Retinal pigment epithelial cell (primary cell): ENCODE data around the gene TAF1.
"Not testable (repeated sequence)": the region's sequence is repeated elsewhere in the genome, so short reads cannot be mapped to it uniquely, and the experiment has no call there.

Experiments
- DNase-seq: peaks from one replicate; pipeline ENCODE4 v3.0.0-alpha.2; 2010; ENCODE audit warnings: low read depth
- H3K4me3 ChIP-seq: 2 replicates; pipeline ENCODE4 v1.5.1; 2011; ENCODE audit warnings: mild to moderate bottlenecking, low read length, control low read depth, moderate library complexity
- TF ChIP-seq, protein P1 (sequence below): conservative IDR thresholded peaks from 2 replicates; pipeline ENCODE4 v1.5.1; 2011; ENCODE audit warnings: low read depth, low read length, control low read depth, inconsistent platforms

TAF1 gene

DNA sequence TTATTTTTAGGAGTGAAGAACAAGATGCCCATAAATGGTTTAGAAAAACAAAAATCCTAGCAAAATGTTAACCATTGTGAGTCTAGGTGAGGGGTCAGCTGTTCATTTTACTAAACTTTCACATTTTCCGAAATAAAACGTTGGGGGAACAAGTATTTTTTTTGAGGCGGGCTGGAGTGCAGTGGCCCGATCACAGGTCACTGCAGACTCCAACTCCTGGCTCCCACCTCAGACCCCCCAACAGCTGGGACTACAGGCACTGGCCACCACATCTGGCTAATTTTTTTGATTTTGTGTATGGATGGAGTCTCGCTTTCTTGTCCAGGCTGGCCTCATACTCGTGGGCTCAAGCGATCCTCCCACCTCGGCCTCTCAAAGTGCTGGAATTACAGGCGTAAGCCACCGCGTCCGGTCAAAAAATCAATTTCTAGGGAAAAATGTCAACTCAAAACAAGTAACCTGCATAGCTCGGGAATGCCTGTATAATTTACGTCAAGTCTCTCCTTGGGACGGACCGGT, 742 bp upstream of the TAF1 start:
- peak overlapping the region; percentile 66 for H3K4me3 ChIP-seq
- TF ChIP-seq, protein P1, sequence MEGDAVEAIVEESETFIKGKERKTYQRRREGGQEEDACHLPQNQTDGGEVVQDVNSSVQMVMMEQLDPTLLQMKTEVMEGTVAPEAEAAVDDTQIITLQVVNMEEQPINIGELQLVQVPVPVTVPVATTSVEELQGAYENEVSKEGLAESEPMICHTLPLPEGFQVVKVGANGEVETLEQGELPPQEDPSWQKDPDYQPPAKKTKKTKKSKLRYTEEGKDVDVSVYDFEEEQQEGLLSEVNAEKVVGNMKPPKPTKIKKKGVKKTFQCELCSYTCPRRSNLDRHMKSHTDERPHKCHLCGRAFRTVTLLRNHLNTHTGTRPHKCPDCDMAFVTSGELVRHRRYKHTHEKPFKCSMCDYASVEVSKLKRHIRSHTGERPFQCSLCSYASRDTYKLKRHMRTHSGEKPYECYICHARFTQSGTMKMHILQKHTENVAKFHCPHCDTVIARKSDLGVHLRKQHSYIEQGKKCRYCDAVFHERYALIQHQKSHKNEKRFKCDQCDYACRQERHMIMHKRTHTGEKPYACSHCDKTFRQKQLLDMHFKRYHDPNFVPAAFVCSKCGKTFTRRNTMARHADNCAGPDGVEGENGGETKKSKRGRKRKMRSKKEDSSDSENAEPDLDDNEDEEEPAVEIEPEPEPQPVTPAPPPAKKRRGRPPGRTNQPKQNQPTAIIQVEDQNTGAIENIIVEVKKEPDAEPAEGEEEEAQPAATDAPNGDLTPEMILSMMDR, result no peak

DNA sequence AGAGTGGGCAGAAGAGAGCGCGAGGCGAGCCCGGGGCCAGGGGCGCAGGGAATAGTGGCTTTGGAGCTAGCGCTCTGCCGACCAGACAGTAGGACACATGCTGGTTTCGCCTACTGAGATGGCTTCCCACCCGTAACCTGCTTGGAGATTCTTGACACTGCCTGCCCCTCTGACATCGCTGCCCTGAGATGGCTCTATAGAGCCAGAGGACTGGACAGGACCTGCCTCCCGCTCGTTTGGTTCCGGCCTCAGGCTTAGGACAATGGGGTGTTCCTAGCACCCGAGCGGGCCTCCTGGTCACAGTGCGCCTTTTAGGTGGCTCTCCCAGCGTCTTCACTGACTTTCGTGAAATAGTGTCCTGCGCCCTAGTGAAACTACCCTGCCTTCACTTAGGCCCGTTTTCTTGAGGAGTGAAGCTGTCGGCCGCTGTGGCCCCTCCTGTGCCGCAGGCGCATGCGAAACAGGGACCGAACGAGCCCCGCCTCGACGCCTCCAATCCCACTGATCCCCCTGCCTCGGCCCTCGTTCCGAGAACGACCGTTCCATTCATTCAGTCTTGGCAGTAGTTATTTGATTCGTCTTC, 608 bp downstream of the TAF1 start:
- no peak for DNase-seq
- H3K4me3 ChIP-seq, result peak overlapping the region; percentile 79
- TF ChIP-seq, protein P1, result no peak

More for the DNA sequence above, 742 bp upstream of the TAF1 start:
- no peak for DNase-seq

DNA sequence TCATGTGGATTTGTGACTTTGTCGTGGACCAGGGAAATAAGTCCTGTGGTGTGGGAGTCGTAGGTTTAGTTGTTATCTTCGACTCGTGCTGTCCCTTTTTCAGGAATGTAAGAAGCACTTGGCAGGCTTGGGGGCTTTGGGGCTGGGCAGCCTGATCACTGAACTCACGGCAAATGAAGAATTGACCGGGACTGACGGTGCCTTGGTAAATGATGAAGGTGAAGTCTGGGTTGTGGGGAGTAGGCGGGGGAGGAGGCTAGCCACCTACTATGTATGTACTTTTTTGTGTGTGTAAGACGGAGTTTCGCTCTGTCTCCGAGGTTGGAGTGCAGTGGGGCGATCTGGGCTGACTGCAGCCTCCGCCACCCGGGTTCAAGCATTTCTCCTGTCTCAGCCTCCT, 1.2 kb downstream of the TAF1 start:
- no peak for DNase-seq
- peak overlapping the region; percentile 79 for H3K4me3 ChIP-seq
- TF ChIP-seq, protein P1, result no peak

DNA sequence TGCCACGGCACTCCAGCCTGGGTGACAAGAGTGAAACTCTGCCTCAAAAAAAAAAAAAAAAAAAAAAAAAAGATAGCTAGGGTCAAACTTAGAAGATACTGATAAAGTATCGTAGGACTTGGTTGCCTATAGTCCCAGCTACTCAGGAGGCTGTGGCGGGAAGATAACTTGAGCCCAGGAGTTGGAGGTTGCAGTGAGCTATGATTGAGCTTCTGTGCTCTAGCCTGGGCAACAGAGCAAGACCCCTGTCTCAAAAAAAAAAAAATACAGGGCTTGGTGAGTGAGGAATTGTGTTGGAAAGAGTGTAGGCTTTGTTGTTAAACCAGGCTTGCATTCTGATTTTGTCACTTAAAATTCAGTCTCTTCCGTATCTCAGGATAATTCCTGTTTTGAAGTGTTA, 6.2 kb downstream of the TAF1 start:
- TF ChIP-seq, protein P1, result no peak
- H3K4me3 ChIP-seq, result no peak overlapping the region
- no peak for DNase-seq

DNA sequence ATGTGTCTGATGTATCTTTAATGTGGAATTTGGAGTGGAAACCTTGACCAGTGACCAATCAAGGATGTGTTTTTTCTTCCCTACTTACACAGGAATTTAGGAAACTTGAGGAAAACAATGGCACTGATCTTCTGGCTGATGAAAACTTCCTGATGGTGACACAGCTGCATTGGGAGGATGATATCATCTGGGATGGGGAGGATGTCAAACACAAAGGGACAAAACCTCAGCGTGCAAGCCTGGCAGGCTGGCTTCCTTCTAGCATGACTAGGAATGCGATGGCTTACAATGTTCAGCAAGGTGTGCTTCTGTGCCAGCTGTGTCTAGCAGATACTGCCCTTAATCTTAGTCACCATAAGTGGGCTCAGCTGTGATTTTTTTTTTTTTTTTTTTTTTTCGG, 12.6 kb downstream of the TAF1 start:
- TF ChIP-seq, protein P1, result no peak
- DNase-seq, result no peak
- no peak overlapping the region for H3K4me3 ChIP-seq

DNA sequence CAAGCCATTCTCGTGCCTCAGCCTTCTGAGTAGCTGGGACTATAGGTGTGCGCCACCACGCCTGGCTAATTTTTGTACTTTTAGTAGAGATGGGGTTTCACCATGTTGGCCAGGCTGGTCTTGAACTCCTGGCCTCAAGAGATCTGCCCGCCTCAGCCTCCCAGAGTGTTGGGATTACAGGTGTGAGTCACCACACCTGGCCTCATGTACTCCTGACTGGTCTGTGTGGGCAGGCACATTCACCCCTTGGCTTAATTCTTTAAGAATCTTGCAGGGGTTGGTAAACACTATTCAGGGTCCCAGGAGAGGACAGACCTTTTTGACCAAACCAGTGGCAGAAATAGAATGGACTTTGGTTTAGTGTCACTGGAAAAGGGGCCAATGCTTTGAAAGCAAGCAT, 25.6 kb downstream of the TAF1 start:
- DNase-seq, H3K4me3 ChIP-seq: not testable (repeated sequence)

DNA sequence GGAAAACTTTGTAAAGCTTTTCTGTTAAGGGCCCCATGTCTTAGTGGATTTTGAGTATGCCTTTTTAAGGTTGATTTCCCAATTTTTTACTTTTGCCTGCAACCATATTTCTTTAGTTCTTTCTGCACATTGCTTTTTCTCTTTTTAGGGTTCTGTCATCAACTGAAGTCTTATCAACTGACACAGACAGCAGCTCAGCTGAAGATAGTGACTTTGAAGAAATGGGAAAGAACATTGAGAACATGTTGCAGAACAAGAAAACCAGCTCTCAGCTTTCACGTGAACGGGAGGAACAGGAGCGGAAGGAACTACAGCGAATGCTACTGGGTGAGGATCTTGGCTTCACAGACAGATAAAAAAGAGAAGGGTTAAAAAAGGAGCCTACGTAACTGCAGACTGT, 27.8 kb downstream of the TAF1 start:
- TF ChIP-seq, protein P1, result no peak
- no peak overlapping the region for H3K4me3 ChIP-seq
- no peak for DNase-seq

DNA sequence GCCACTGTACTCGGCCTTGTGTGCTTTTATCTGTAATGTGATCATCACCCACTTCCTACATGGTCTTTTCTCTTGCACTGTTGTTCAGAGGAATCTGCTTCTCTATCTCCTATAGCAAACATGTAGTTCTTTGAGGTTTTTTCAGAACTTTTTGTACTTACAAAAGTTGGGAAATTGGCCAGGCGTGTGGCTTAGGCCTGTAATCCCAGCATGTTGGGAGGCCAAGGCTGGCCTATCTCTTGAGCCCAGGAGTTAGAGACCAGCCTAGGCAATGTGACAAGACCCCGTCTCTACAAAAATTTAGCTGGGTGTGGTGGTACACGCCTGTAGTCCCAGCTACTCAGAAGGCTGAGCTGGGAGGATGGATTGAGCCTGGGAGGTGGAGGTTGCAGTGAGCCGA, 30.4 kb downstream of the TAF1 start:
- H3K4me3 ChIP-seq, result no peak overlapping the region
- TF ChIP-seq, protein P1, result no peak
- no peak for DNase-seq
